ENCODE results near the gene TRAPPC11. TPM values are rescaled to one million over a fixed set of nuclear protein-coding genes. Genes with fewer than 3 reads are reported as not detected.

Gene TRAPPC11
- total and polyA plus RNA-seq, 2 of the 13 experiments (the other 11 are each of a cell fraction or from before 2014, with no cell fraction given), result 18.0 to 23.2 TPM

GRCh38 chr4:183723561-183724228 is 64.6 kb downstream of the TRAPPC11 start (continued):
- TF ChIP-seq ZNF318 (CRISPR knock-in tag; IDR thresholded peaks at IDR 0.05) (no peak), SRSF4 (IDR thresholded peaks at IDR 0.05; ENCODE audit: low read depth, low read length, poor library complexity, severe bottlenecking) (no peak), ARID5B (CRISPR knock-in tag; IDR thresholded peaks at IDR 0.05) (peak; percentile 49), RELA (CRISPR knock-in tag; IDR thresholded peaks at IDR 0.05) (no peak), STAT5B (CRISPR knock-in tag; IDR thresholded peaks at IDR 0.05) (no peak), SNAPC2 (CRISPR knock-in tag; IDR thresholded peaks at IDR 0.05) (no peak), ZNF660 (CRISPR knock-in tag; IDR thresholded peaks at IDR 0.05; ENCODE audit: borderline replicate concordance, low read depth) (no peak), ZNF674 (CRISPR knock-in tag; IDR thresholded peaks at IDR 0.05; ENCODE audit: low read depth) (no peak), HOXA7 (CRISPR knock-in tag; IDR thresholded peaks at IDR 0.05) (no peak), HOXA9 (CRISPR knock-in tag; IDR thresholded peaks at IDR 0.05; ENCODE audit: borderline replicate concordance) (no peak), ELF4 (CRISPR knock-in tag; IDR thresholded peaks at IDR 0.05; ENCODE audit: borderline replicate concordance) (no peak), MTA3 (CRISPR knock-in tag; IDR thresholded peaks at IDR 0.05) (no peak), GTF3A (CRISPR knock-in tag; conservative IDR thresholded peaks at IDR 0.05) (no peak), FIP1L1 (IDR thresholded peaks at IDR 0.05; ENCODE audit: borderline replicate concordance, insufficient read depth, low read depth, low read length) (no peak)
- TF ChIP-seq, protein P1, sequence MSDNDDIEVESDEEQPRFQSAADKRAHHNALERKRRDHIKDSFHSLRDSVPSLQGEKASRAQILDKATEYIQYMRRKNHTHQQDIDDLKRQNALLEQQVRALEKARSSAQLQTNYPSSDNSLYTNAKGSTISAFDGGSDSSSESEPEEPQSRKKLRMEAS (IDR thresholded peaks at IDR 0.05), result 0 out of 2 replicates have a peak, but pooled peaks have one; percentile 7
- TF ChIP-seq, protein P2, sequence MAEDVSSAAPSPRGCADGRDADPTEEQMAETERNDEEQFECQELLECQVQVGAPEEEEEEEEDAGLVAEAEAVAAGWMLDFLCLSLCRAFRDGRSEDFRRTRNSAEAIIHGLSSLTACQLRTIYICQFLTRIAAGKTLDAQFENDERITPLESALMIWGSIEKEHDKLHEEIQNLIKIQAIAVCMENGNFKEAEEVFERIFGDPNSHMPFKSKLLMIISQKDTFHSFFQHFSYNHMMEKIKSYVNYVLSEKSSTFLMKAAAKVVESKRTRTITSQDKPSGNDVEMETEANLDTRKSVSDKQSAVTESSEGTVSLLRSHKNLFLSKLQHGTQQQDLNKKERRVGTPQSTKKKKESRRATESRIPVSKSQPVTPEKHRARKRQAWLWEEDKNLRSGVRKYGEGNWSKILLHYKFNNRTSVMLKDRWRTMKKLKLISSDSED (CRISPR knock-in tag; IDR thresholded peaks at IDR 0.05), result no peak
